Neural cell (in vitro differentiated cells): ENCODE results near the gene DNAJC12.

Experiments
- CTCF ChIP-seq: fragments of 450-650 bp; IDR thresholded peaks from 2 replicates; pipeline ENCODE4 v1.5.1; 2014; ENCODE audit warnings: antibody characterized with exemption, mild to moderate bottlenecking, moderate library complexity; ENCODE audit not compliant: poor library complexity, severe bottlenecking
- EP300 ChIP-seq: fragments of 450-650 bp; conservative IDR thresholded peaks from 2 replicates; pipeline ENCODE4 v1.6.1; 2014; ENCODE audit warnings: antibody characterized with exemption, mild to moderate bottlenecking, moderate library complexity; ENCODE audit not compliant: poor library complexity, severe bottlenecking
- MXI1 ChIP-seq: fragments of 450-650 bp; conservative IDR thresholded peaks from 2 replicates; pipeline ENCODE4 v1.6.1; 2014; ENCODE audit warnings: antibody characterized with exemption, mild to moderate bottlenecking; ENCODE audit not compliant: poor library complexity, severe bottlenecking

- TF ChIP-seq EP300 (no peak), CTCF (no peak), MXI1 (no peak)
Measured at GRCh38 chr10:67789769-67790168, 48.2 kb downstream of the DNAJC12 start.
